CD4-positive, alpha-beta T cell treated with Interleukin-21 for 1 hour (primary cell): Measurements from ENCODE around the gene SARNP.

Experiments used
- DNase-seq: peaks from one replicate; pipeline ENCODE4 v3.0.0-alpha.2; 2020

The SARNP gene

DNA sequence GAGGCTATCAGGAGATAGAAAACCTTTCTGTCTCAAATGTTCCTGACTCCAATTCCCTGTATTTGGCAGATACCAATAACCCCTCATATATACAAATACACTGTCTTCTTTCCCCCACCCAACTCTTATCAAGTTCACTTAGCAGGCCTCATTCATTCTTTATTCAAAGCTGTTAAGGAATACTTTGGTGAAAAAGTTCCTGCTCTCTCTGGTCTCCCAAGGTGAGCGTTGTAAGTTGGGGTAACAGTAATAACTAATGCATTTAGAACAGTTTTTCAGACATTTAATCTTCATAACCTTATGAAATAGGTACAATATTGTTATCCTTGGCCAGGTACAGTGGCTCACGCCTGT is 78.5 kb downstream of the SARNP start:
- DNase-seq = no peak

DNA sequence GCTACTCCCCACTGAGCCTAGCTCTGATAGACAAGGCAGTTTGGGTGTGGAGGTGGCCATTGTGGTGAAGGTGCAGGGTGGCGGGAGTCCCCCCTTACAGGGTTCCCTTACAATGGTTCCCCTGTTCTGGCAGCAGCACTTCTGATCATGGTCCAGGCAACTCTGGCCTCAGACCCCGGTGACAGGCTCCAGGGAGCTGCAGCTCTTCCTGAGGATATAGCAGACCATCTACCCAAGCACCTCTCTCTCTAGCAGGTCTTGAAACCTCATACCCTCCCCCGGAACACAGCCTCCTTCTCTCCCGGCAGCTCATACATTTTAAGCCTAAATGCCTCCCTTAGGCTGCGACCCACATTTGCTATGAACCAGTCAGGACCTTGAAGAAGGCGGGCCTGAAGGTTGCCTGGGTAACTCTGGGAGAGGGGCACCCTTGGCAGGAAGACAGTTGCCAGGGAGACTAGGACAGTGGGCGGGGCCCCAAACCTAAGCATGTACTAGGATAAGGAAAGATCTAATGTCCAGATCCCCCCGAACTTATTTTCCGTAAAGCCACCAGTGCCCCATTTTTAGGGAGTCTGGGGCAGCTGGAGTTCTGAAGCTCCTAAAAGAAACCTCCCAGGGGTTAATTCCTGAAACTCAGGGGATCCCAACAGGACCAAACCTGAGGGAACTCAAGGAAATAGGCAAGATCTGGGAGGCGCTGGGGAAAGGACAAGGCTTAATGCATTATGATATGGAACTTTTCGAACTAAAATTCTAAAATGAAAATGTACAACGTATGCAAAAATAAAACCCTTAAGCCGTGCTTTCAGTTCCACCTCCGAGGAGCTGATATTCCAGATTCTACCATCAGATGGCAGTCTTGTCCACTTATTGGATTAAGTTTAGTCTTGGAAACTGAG is 79.2 kb downstream of the SARNP start:
- DNase-seq = peak; percentile 90

DNA sequence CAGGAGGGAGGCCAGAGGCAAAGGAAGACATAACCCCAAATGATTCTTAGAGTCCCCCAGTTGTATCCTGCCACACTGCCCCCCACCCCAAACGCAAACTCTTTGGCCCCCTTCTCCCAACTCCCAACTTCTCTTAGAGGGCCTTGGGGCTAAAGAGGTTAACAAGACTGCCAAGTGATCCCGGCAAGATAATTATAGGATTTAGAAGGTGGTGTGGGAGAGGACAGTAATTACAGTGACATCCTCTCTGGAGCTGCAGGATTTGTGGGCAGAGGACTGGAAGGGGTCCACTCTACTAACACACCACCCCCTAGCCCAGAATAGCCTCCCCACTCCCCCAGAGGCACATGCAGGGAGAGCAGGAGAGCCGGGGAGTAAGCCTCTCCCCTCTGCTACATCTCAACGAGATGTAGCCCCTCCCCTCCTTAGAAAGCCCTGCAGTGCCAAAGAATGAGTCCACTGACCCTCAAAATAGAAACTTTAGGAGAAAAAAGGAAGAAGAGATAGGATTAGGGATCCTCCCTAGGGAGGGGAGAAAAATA is 79.9 kb downstream of the SARNP start:
- no peak for DNase-seq

DNA sequence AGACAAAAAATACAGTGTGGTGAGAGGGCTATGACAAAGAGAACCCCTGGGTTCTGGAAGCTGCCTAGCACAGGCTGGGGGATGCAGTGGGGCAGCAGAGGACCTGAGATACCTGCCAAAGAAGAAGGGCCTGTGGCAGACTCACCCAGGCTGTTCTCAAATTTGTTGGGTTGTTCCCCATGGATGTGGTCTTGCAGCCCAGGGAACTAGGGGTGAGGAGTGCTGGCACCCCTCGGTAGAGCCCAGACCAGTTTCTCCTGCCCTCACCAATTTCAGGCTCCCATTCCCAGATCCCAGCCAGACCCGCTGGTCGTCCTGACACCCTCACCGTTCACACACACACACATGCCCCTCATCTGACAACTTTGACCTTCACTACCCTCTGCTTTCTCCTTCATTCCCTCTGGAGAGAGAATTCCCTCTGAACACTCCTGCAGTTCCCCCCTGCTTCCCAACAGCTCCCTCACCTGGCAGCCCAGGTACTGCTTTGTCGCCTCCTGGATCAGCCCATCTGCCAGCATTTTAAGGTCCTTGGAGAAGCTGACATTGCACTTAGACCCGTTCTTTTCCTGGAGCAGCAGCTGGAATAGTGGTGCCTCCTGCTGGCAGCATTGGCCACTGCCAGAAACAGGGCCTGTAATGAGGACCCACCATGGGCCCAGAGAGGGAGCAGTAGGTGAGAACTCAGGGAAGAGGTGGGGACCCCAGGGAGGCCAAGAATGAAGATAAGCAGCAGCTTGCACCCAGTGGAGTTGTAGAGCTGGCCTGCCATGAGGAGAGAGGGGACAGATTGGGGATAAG is 80.5 kb downstream of the SARNP start:
- peak; percentile 70 for DNase-seq

DNA sequence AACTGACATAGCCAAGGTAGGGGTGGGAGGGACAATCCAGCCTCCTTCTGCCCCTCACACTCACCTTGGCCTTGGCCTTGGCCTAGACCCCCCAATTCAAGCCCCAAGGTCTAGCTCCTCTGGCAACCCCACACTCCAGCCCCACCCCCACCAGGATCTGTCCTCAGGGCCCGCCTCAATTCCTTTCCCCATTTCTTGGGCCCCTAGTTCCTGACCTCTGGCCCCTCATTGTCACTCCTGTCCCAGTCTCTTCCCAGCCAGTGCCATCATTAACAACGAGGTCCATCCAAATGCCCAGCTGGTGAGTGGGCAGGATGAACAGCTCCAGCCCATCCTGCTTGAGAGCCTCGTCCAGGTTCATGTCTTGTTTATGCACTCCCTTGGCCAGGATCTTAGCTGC is 81.4 kb downstream of the SARNP start:
- no peak for DNase-seq

DNA sequence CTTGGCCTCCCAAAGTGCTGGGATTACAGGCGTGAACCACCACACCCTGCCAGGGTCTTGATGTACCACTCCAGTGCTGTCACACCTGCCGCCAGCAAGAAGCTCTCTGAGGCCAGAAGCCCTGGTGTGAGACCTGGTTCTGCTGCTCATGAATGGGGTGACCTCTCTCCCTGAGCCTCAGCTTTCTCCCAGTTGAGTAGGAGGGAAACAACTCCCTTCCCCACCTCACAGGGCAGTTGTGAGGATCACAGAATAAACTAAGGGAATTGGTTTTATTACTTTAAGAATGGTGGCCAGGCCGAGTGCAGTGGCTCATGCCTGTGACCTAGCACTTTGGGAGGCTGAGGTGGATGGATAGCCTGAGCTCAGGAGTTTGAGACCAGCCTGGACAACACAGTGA is 82.9 kb downstream of the SARNP start:
- DNase-seq = no peak

DNA sequence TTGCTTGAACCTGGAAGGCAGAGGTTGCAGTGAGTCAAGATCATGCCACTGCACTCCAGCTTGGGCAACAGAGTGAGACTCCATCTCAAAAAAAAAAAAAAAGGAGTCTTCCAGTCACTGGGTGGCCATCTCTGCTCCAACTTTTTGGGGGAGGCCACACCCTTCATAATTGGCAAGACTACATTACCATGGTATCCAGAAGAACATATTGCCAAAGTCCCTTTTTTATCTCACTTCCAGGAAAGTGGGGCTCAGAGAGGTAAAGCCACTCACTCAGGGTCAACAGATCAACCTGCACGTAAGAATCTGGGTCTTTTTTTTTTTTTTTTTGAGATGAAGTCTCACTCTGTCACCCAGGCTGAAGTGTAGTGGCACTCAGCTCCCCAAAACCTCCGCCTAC is 83.7 kb downstream of the SARNP start:
- DNase-seq = no peak

DNA sequence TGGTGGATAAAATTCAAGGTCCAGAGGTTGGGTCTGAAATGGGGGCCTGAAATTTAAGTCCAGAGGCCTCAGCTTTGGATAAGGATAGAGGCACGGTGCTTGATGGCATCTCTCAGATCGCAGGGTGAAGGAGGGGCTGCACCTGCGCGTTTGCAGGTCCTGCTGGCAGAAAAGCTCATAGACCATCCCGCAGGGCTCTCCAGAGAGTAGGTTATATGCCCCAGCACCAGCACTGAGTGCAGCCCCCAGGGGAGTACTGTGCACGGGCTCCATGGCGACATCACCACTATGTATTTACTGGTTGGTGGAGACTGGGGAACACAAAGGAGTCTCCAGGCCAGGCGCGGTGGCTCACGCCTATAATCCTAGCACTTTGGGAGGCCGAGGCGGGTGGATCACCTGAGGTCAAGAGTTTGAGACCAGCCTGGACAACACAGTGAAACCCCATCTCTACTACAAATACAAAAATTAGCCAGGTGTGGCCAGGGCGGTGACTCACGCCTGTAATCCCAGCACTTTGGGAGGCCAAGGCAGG is 84.4 kb downstream of the SARNP start:
- DNase-seq = no peak

DNA sequence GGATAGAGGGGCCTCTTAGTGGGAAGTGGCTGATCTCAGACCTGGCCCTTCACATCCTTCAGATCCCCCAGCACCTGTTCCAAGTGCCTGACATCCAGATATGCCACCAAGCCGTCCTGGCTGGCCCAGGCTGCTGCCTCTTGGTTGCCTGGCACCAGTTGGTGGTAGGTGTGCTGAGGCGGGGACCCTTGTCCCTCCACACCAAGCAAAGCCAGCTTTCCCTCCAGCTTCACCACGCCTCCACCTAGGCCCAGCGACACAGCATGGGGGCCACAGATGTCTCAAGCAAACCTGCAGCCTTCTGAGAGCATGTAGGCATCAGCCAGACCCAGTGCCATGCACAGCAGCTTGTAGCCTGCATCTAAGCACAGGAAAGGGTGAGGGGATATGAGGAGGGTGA is 85.2 kb downstream of the SARNP start:
- DNase-seq = no peak

DNA sequence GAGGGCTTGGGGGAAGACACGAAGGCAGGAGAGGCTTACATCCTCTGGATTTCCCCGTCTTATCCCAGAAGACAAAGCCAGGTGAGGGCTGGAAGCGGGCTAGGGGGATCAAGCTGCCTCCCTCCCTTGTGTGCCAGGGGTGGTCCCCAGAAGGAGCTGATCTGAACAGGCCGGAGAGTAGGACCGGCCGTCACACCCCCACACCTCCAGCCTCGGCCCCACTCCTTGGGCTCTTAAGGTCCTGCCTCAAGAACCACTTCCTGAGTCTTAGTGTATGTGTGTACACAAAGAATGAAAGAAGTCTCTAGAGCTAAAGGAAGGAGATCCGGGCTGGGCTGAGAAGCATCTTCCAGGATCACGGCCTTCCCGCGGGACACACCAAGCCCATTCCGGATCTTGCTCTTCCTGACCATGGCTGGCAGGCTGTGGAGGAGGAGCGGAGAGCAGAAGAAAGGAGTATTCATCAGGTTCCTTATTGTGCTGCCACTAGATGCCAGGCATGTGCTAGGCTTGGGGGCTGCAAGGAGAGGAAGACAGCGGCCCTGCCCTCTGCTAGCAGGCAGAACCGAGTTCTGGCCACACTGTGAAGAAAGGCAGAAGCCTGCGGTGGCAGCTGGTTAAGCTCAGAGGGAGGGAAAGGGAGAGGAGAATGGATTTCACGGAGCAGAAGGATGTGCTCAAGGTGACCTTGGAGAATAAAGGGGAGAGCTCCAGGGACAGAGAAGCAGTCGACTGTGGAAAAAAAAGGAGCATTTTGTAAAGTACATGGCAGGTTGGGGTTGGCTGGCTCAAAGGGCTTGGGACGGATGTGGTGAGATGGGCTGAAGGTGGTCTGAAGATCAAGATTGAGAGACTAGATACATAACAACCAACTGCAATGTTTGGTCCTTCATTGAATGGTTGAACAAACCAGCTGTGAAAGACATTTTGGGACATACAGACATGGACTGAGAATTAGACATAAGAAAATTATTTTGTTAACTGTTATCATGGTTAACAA is 87.4 kb downstream of the SARNP start:
- DNase-seq = peak; percentile 43

DNA sequence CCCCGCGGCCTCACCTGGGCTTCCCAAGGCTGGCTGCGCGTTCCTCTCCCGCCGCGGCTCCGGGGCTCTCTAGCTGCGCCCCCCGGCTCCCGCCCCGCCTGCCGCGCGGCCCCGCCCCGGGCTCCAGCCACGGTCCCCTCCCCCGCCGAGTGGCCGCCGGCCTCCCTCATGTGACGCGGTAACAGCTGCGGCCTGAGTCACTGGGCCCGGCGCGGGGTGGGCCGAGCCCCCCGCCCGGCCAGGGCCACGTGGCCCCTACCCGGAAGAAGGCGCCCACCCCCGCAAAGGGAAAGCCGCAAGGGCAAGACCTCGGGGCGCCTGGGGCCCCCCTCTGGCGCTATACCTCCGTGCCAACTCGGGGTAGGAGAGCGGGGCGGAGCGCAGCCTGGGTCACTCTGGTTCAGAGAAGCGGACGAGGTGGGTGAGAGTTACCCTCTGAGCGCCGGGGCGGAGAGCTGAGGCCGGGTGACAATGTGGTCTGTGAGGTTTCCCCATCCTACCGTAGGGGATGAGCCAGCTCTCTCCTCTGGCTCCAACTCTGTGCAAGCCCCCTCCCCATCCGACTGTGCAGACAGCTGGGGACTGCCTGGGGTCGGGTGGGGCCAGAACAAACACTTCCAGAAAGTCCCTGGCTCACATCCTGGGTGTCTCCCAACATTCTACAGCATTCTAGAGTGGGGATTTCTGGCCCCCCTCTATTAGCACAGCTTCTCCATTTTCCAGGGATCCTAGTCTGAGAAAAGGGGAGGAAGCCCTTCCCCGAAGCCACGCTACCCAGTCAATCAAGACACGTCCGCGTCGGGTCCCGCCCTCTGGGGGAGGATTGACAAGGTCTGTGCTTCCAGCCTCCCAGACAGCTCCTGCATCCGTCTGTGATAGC is 88.3 kb downstream of the SARNP start, which contains the start of gene CD63:
Gene CD63 (minus strand): TSS at position 71 of the 880 bp plus-strand sequence. CDS start 668 bp downstream, outside the sequence.
- DNase-seq = peak; percentile 71

DNA sequence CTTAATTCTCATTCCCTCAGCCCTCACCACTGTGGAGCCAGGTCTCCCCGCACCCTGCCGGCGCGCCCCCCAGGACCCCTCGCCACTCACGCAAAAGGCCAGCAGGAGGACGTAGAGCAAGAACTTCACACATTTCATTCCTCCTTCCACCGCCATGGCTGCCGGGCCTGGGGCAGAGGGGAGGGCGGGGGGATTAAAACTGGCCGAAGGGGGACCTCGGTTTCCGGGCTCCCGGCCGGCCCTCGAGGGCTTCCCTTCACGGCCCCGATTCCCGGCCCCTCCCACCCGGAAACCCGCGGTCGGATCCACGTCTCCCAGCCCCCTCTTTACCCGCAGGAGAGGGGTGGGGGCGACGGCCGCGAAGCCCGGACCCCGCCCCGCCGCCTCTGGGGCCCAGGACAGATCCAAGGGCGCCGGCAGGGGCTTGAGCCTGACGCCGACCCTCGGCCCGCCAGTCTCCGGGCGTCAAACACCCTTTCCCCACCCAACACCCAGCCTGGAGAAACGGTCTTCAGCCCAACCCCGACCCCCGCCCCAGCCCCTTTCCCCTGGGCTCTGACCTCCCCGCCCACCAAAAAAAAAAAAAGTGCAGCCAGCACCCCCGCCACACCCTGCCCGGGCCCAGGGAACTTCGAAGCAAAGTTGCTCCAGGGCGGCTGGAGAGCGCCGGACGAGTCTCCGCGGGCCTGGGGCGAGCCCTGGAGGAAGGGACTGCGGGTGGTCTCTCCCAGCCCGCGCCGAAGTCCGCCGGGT is 89.2 kb downstream of the SARNP start:
- DNase-seq = peak; percentile 33

DNA sequence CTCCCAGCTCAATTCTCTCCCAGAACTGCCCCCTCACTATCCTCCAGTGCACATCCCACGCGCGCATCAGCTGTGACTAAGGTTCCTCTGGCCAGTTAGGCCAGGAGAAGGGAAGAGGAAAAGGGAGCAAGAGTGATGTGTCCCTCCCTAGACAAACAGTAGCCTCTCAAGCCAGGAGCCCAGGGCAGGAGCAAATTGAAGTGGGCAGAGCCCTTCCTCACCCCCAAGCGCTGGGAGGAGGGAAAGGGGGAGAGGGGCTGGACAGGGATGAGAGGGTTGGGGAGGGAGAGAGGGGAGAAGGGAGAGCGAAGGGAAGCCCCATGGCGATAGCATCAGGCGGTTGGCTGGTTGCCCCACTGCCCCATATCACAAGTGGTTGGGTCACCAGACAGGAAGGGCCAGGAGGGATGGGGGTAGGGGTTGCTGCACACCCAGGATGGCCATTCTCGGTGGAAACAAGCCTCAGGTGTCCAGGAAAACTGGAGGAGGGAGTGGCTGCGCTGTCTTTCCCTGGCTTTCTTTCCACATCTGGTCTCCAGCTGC is 89.8 kb downstream of the SARNP start:
- DNase-seq = no peak

DNA sequence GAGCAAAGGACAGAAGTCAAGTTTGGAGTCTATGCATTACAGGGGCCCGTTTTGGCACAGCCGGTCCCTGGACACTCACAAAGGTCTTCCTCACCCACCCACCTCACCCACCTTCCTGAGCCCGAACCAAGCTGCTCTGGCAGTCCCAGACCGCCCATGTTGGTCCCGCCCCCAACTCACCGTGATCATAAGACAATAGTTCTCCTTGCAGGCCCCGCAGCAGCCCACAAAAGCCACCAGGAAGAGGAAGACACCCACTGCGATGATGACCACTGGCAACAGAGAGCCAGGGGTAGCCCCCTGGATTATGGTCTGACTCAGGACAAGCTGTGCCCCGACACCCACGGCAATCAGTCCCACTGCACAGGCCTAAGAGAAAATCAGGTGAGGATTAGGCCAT is 90.6 kb downstream of the SARNP start:
- no peak for DNase-seq

DNA sequence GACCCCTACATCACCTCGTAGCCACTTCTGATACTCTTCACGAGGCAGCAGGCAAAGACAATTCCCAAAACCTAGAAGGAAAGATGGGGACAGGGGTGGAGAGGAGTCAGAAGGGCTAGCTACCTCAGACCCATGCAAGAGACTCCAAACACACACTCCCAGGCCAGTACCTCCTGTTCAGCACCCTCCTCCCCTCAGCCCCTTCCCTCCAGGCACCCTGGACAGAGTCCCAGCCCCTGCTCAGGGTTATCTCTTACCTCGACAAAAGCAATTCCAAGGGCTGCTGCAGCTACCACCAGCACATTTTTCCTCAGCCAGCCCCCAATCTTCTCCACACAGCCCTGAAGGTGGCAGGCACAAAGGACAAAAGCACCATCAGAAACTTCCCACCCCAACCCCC is 92.0 kb downstream of the SARNP start:
- no peak for DNase-seq

DNA sequence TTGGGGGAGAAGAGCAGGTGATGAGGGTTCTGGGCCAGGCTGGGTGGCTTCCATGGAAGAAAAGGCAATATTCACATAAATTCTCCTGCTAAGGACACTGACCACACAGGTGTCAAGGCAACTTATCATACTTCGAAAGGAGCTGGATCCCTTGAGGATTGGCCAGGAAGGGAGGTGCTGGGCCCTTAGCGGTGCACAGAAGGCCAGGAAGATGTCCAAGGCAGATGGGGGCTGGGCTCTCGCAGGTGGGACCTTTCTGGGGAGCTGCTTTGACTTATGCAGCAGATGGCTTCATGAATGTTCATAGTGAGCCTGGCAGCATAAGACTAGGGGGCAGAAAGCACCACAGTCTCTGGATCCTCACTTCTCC is 92.6 kb downstream of the SARNP start:
- no peak for DNase-seq

DNA sequence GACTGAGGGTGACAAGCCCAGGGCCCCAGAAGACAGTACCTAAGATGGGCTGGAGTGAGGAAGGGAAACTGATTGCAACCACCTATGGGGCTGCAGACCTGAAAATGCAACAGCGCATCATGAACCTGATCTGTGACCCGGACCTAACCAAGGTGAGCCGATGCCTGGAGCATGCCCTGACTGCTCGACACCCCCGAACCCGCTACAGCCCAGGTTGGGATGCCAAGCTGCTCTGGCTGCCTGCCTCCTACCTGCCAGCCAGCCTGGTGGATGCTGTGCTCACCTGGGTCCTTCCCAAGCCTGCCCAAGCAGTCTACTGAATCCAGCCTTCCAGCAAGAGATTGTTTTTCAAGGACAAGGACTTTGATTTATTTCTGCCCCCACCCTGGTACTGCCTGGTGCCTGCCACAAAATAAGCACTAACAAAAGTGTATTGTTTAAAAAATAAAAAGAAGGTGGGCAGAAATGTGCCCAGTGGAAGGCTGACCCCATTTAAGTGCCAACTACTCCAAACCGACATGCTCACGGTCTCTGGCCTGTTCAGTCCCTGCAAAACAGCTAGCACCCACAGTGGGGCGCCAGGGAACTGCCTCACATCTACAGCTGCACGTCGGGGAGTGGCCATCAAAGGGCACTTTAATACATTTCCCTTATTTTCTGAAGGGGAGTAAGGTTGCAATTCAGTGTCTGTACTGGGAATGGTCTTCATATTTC is 93.1 kb downstream of the SARNP start:
- DNase-seq = peak; percentile 77

DNA sequence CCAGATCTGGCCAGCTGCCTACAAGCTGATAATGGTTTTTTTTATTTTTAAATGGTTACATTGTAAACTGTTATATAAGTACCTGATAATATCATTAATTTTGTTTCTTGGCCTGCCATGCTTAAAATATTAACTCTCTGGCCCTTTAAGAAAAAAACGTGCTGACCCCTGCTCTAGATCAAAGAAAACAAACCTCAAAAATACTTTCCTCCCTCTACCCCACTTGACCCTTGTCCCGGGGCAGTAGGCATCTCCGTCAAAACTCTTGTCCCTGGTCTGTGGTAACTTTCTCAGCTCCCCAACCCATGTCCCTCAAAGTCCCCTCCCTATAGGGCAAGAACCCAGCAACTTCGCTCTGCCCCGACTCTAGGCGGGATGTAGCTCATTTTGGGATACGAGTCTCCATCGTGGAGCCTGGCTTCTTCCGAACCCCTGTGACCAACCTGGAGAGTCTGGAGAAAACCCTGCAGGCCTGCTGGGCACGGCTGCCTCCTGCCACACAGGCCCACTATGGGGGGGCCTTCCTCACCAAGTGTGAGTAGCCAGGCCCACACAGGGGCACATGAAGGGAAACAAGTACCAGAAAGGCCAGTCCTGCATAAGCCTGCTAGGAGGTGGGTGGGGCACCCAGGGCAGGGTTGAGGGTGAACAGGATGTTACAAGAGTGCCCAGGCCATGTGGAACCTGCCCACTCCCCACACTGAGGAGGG is 93.9 kb downstream of the SARNP start:
- DNase-seq = no peak

DNA sequence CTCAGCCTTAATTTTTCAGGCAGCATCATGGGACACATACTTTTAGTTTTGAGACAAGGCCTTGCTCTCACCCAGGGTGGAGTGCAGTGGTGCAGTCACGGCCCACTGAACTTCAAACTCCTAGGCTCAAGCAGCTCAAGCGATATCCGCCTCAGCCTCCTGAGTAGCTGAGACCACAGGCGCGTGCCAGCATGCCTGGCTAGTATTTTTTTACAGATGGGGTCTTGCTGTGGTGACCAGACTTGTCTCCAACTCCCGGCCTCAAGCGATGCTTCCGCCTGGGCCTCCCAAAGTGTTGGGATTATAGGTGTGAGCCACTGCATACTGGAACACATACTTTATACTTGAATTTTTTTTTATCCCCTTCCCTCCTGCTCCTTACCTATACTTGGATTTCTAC is 94.6 kb downstream of the SARNP start:
- no peak for DNase-seq
